HCT116 (cell line): Measurements from ENCODE around the gene NFS1. TPM values are rescaled to one million over a fixed set of nuclear protein-coding genes. Genes with fewer than 3 reads are reported as not detected.

Experiments used
- ATAC-seq: fragments of 200-7000 bp; cut with Tn5 transposase; 2 replicates; pipeline ENCODE4 v1.9.1; 2020; ENCODE audit warnings: mild to moderate bottlenecking, moderate library complexity
- BruUV-seq: library from RNA; stranded (reverse); fragments of 400-500 nt; replicated peaks from 2 replicates; lab custom pipeline; 2021; lab: Mats Ljungman, UMichigan
- CTCF ChIA-PET: fragments of 300-600 bp; sonication (Branson Sonifier 250); formaldehyde crosslinking; loops from one replicate; lab custom pipeline; 2021; ENCODE audit warnings: antibody characterized with exemption; lab: Charles Lee
- POLR2A ChIA-PET: fragments of 300-600, 350-600 bp; sonication (Branson Sonifier 250); formaldehyde crosslinking; loops from one replicate; lab custom pipeline; 2021; ENCODE audit warnings: antibody characterized with exemption; lab: Charles Lee
- RAD21 ChIA-PET, 2 experiments: fragments of 300-600 bp; sonication (Branson Sonifier 250); formaldehyde crosslinking; loops; one replicate each; lab custom pipeline; 2023; ENCODE audit warnings: low total read pairs in 2 of 2; ENCODE audit not compliant: uncharacterized antibody in 2 of 2, unreplicated experiment in 2 of 2, low non-redundant PET in 1 of 2; lab: Charles Lee
- DNase-seq: peaks from one replicate; pipeline ENCODE4 v3.0.0-alpha.2; 2010; ENCODE audit warnings: low read depth, low spot score
- H2AFZ ChIP-seq: fragments of 200-600 bp; shearing (Covaris generic), sonication (generic); 2 replicates; pipeline ENCODE4 v1.6.1; 2017; ENCODE audit warnings: low read depth, mixed run types, mixed read lengths, antibody characterized with exemption, low read length; ENCODE audit not compliant: poor library complexity, severe bottlenecking
- H3K27ac ChIP-seq: 2 replicates; pipeline ENCODE4 v1.5.1; 2012; ENCODE audit warnings: low read depth, low read length
- H3K27me3 ChIP-seq: fragments of 200-600 bp; sonication (generic); 2 replicates; pipeline ENCODE4 v1.6.1; 2016; ENCODE audit warnings: mixed run types, low read length, mixed read lengths; ENCODE audit not compliant: insufficient read depth
- H3K36me3 ChIP-seq, 2 experiments: fragments of 200-500 bp in 1 of 2; fragments of 200-600 bp in 1 of 2; sonication (Bioruptor generic) in 1 of 2; sonication (generic) in 1 of 2; 2 replicates each; pipeline versions ENCODE4 v1.5.1 to v1.6.1; 2014 to 2016; ENCODE audit warnings: low read length in 2 of 2, inconsistent platforms in 1 of 2, mixed read lengths in 1 of 2, mixed run types in 1 of 2; ENCODE audit not compliant: insufficient read depth in 2 of 2, control insufficient read depth in 1 of 2
- H3K4me1 ChIP-seq, 2 experiments: fragments of 200-600 bp in 1 of 2; sonication (generic) in 1 of 2; 2 replicates each; pipeline versions ENCODE4 v1.5.1 to v1.6.1; 2012 to 2017; ENCODE audit warnings: low read length in 2 of 2, inconsistent platforms in 1 of 2, mild to moderate bottlenecking in 1 of 2, mixed read lengths in 1 of 2, mixed run types in 1 of 2, moderate library complexity in 1 of 2; ENCODE audit not compliant: insufficient read depth in 2 of 2, control insufficient read depth in 1 of 2
- H3K4me2 ChIP-seq: fragments of 200-600 bp; sonication (generic); 2 replicates; pipeline ENCODE4 v1.6.1; 2017; ENCODE audit warnings: mixed run types, low read length, mixed read lengths
- H3K4me3 ChIP-seq, 2 experiments: fragments of 200-600 bp in 1 of 2; sonication (generic) in 1 of 2; replicated peaks in 1 of 2; 2 replicates each; pipeline ENCODE4 v1.5.1; 2011 to 2016; ENCODE audit warnings: low read length in 2 of 2, control low read depth in 1 of 2, low read depth in 1 of 2, mild to moderate bottlenecking in 1 of 2, mixed read lengths in 1 of 2, mixed run types in 1 of 2
- H3K79me2 ChIP-seq: fragments of 200-600 bp; sonication (generic); 2 replicates; pipeline ENCODE4 v1.6.1; 2017; ENCODE audit warnings: mild to moderate bottlenecking, mixed run types, low read length, moderate library complexity, mixed read lengths; ENCODE audit not compliant: insufficient read depth
- H3K9ac ChIP-seq: fragments of 200-600 bp; sonication (generic); 2 replicates; pipeline ENCODE4 v1.6.1; 2016; ENCODE audit warnings: low read length, mixed read lengths
- H3K9me2 ChIP-seq: fragments of 200-600 bp; sonication (generic), shearing (Covaris generic); 2 replicates; pipeline ENCODE4 v1.6.1; 2017; ENCODE audit warnings: mixed run types, mild to moderate bottlenecking, moderate library complexity; ENCODE audit not compliant: insufficient read depth
- H3K9me3 ChIP-seq, 2 experiments: fragments of 200-500 bp in 1 of 2; fragments of 200-600 bp in 1 of 2; sonication (Bioruptor generic) in 1 of 2; sonication (generic) in 1 of 2; 2 replicates each; pipeline ENCODE4 v1.6.1; 2014 to 2017; ENCODE audit warnings: low read length in 2 of 2, mixed read lengths in 2 of 2, inconsistent platforms in 1 of 2, low read depth in 1 of 2, mild to moderate bottlenecking in 1 of 2, mixed run types in 1 of 2, moderate library complexity in 1 of 2; ENCODE audit not compliant: control insufficient read depth in 1 of 2, insufficient read depth in 1 of 2
- H4K20me1 ChIP-seq: fragments of 200-600 bp; sonication (generic), shearing (Covaris generic); 2 replicates; pipeline ENCODE4 v1.6.1; 2017; ENCODE audit warnings: mixed run types, mild to moderate bottlenecking, moderate library complexity; ENCODE audit not compliant: insufficient read depth
- ATF3 ChIP-seq: IDR thresholded peaks from 2 replicates; pipeline ENCODE4 v1.6.1; 2012
- CEBPB ChIP-seq: IDR thresholded peaks from 2 replicates; pipeline ENCODE4 v1.6.1; 2012; ENCODE audit warnings: low read depth
- CTCF ChIP-seq, 3 experiments: fragments of 200-600 bp in 1 of 3; sonication (generic) in 1 of 3; IDR thresholded peaks in 2 of 3; conservative IDR thresholded peaks in 1 of 3; 2 replicates each; pipeline ENCODE4 v1.5.1; 2012 to 2017; ENCODE audit warnings: low read depth in 2 of 3, low read length in 2 of 3, antibody characterized with exemption in 1 of 3, borderline replicate concordance in 1 of 3, control low read depth in 1 of 3, mild to moderate bottlenecking in 1 of 3, mixed read lengths in 1 of 3, mixed run types in 1 of 3, moderate library complexity in 1 of 3; ENCODE audit not compliant: insufficient read depth in 1 of 3
- ELF1 ChIP-seq: IDR thresholded peaks from 2 replicates; pipeline ENCODE4 v1.6.1; 2012; ENCODE audit warnings: low read depth, borderline replicate concordance
- EZH2 ChIP-seq: fragments of 200-600 bp; sonication (generic); IDR thresholded peaks from 2 replicates; pipeline ENCODE4 v1.6.1; 2017; ENCODE audit warnings: antibody characterized with exemption, mixed run types
- FOSL1 ChIP-seq: IDR thresholded peaks from 2 replicates; pipeline ENCODE4 v1.6.1; 2012; ENCODE audit warnings: low read depth
- POLR2AphosphoS5 ChIP-seq: IDR thresholded peaks from 2 replicates; pipeline ENCODE4 v1.6.1; 2011; ENCODE audit warnings: mild to moderate bottlenecking, low read depth, low read length, moderate library complexity
- RAD21 ChIP-seq: IDR thresholded peaks from 2 replicates; pipeline ENCODE4 v1.6.1; 2012; ENCODE audit warnings: low read depth, mild to moderate bottlenecking
- REST ChIP-seq: IDR thresholded peaks from 2 replicates; pipeline ENCODE4 v1.6.1; 2012; ENCODE audit warnings: low read depth
- SP1 ChIP-seq: IDR thresholded peaks from 2 replicates; pipeline ENCODE4 v1.6.1; 2012; ENCODE audit warnings: low read depth
- TCF7L2 ChIP-seq: IDR thresholded peaks from 2 replicates; pipeline ENCODE4 v1.7.0; 2011; ENCODE audit warnings: borderline replicate concordance, inconsistent platforms; ENCODE audit not compliant: insufficient read depth, insufficient read length; ENCODE audit errors: extremely low read depth
- YY1 ChIP-seq: IDR thresholded peaks from 2 replicates; pipeline ENCODE4 v1.6.1; 2011; ENCODE audit warnings: low read length, low read depth, moderate library complexity, mild to moderate bottlenecking; ENCODE audit not compliant: insufficient replicate concordance; ENCODE audit errors: extremely low read depth
- ZNF274 ChIP-seq: fragments of 200-500 bp; sonication (Bioruptor generic); IDR thresholded peaks from 2 replicates; pipeline ENCODE4 v1.6.1; 2014; ENCODE audit warnings: mild to moderate bottlenecking, low read depth, low read length, inconsistent platforms
- intact Hi-C: fragments of 100-400 bp; cut with micrococcal nuclease; formaldehyde crosslinking; loops from 2 replicates; pipeline ENCODE4 v1.10.0; 2022
- total RNA-seq: library from RNA; stranded (reverse); gene quantifications from one replicate; pipeline ENCODE4 v1.2.1, GENCODE V29; 2021; ENCODE audit not compliant: unreplicated experiment

The NFS1 gene
- total RNA-seq, 1 experiment from 2014 or later, result 33.9 TPM

GRCh38 chr20:35640724-35641123, 58.4 kb downstream of the NFS1 start:
- peaks cover 99% of the 10 kb centered on the region for H3K79me2 ChIP-seq
- intact Hi-C loops, result no loop called here
- H2AFZ ChIP-seq, result no peak overlapping the region
- no peak overlapping the region for H3K27ac ChIP-seq
- no peak overlapping the region for H3K4me3 ChIP-seq
- H3K27me3 ChIP-seq, result no peaks in the 10 kb centered on the region
- POLR2A ChIA-PET, result no interaction called here
- no peaks in the 10 kb centered on the region for H3K9me2 ChIP-seq
- CTCF ChIA-PET, result no interaction called here
- no peak for DNase-seq
- TF ChIP-seq YY1 (no peak), ATF3 (no peak)
- no peak for ATAC-seq
- H3K4me2 ChIP-seq, result no peak overlapping the region
- H3K9ac ChIP-seq, result no peak overlapping the region
- no TSS peak for BruUV-seq
- H3K4me1 ChIP-seq, result no peaks in the 10 kb centered on the region
- H3K36me3 ChIP-seq, result no peaks in the 10 kb centered on the region
- no peaks in the 10 kb centered on the region for H3K9me3 ChIP-seq
- H4K20me1 ChIP-seq, result peaks cover 15% of the 10 kb centered on the region; the same call in 1 of the 2 replicates
- RAD21 ChIA-PET, result no interaction called here

GRCh38 chr20:35638751-35639150, 60.4 kb downstream of the NFS1 start:
- H3K4me1 ChIP-seq, result no peaks in the 10 kb centered on the region
- H3K27ac ChIP-seq, result no peak overlapping the region
- CTCF ChIA-PET, result interaction anchor here (0.6 kb wide), 1 partner anchor 517 kb away, joined by 3 read pairs; no protein-coding TSS in a partner anchor
- no peaks in the 10 kb centered on the region for H3K9me3 ChIP-seq
- no peaks in the 10 kb centered on the region for H3K27me3 ChIP-seq
- DNase-seq (no peak), ATAC-seq (no peak)
- H3K4me3 ChIP-seq, result no peak overlapping the region
- no peak overlapping the region for H2AFZ ChIP-seq
- no peak overlapping the region for H3K9ac ChIP-seq
- intact Hi-C loops, result no loop called here
- H3K79me2 ChIP-seq, result peaks cover 95% of the 10 kb centered on the region
- no peaks in the 10 kb centered on the region for H3K36me3 ChIP-seq
- POLR2A ChIA-PET, result no interaction called here
- H3K9me2 ChIP-seq, result no peaks in the 10 kb centered on the region
- RAD21 ChIA-PET, result no interaction called here
- BruUV-seq, result no TSS peak
- peaks cover 7% of the 10 kb centered on the region; the same call in 1 of the 2 replicates for H4K20me1 ChIP-seq
- no peak overlapping the region for H3K4me2 ChIP-seq
- TF ChIP-seq REST (no peak), ZNF274 (no peak), POLR2AphosphoS5 (no peak), CEBPB (no peak), EZH2 (no peak), TCF7L2 (no peak), SP1 (no peak), FOSL1 (no peak), ELF1 (no peak), CTCF (IDR thresholded peaks at IDR 0.05 in 2 of 3, conservative IDR thresholded peaks at IDR 0.05 in 1 of 3; ENCODE audit: borderline replicate concordance in 1 of 3, insufficient read depth in 1 of 3, low read depth in 2 of 3, low read length in 2 of 3) (no peak), RAD21 (no peak)
